Hematopoietic multipotent progenitor cell treated with erythropoietin and hydrocortisone succinate and interleukin-3 and kit ligand, for 15 days (in vitro differentiated cells): Measurements from ENCODE around the gene HHIPL2.

ENCODE experiments used
- DNase-seq: peaks from one replicate; pipeline ENCODE4 v3.0.0-alpha.2; 2015; ENCODE audit warnings: low spot score

Gene HHIPL2

DNA sequence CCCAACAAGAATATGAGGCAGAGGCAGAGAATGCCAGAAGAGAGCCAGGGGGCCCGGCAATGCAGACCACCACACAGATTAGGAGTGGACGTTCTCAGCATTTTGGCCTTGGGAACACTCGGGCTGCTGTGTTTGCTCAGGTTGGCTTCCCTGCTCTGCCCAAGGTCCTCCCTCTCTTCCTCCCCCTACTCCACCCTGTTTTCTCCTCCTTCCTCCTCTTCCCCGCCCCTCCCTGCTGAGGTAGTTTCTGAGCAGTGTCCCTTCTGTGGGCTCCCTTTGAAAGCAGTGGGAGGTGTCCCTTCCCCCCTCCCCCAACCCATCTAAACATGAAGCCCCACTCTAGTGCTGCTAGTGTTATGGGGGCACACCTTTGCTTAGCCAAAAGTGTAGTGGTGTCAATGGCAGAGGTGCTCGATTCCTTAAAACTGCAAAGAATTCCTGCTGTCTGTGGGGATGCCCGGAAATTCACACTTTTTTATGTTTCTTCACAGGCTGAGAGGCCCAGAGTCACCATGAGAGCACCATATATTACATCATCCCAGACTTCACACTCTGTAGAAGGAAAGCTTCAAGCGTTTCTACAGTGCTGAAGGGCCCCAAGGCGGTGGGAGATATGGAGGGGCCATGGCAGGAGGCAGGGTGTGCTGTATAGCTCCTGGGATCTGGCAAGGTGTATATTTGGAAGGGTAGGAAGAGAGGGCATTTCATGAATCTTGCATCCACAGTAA is at the start of gene HHIPL2:
Gene HHIPL2, minus strand, starts transcription at position 161 of the 728 bp plus-strand sequence. Its CDS starts 60 bp downstream, at position 101.
- DNase-seq: no peak

DNA sequence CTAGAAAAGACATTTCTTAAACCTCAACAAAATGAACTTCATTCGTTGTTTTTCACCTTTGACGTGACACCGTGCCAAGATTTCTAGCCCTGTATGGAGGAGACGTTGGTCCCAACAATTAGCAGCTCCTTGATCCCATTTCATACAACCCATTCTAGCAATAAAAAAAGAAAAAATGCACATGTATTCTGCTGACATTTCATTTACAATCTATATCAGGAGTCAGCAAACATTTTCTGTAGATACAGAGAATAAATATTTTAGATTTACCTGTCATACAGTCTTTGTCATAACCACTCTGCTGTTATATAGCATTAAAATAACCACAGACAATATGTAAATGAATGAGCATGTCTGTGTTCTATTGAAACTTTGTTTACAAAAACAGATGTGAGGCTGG is 48.8 kb upstream of the HHIPL2 start:
- DNase-seq: no peak

DNA sequence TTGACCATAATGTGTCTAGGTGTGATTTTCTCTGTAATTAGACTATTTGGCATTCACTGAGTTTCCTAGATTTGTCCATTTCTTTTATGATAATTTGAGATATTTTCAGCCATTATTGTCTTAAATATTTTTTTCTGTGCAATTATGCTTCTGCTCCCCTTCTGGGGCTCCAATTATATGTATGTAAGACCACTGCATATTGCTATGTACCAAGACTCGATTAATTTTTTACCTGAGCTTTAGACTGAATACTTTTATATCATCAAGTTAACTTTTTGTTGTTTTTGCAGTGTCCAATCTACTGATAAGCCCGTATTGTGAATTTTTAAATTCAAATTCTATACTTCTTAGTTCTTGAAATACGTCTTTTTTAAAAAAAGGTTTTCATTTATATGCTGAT is 46.9 kb upstream of the HHIPL2 start:
- no peak for DNase-seq

DNA sequence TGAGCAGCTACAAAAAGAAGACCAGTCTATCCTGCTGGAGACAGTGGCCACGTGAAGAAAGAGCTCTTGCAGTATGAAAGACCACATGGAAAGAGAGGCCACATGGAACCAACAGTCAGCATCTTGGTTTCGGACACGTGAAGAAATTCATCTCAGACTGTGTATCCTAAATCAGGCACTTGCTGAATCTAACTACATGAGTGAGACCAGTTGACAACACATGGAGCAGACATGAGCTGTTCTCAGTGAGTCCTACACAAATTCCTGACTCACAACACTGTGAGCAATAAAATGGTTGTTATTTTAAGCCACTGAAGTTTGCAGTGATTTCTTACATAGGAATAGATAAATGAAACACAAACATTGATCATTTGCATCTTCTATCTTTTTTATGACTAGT is 44.3 kb upstream of the HHIPL2 start:
- DNase-seq: no peak

DNA sequence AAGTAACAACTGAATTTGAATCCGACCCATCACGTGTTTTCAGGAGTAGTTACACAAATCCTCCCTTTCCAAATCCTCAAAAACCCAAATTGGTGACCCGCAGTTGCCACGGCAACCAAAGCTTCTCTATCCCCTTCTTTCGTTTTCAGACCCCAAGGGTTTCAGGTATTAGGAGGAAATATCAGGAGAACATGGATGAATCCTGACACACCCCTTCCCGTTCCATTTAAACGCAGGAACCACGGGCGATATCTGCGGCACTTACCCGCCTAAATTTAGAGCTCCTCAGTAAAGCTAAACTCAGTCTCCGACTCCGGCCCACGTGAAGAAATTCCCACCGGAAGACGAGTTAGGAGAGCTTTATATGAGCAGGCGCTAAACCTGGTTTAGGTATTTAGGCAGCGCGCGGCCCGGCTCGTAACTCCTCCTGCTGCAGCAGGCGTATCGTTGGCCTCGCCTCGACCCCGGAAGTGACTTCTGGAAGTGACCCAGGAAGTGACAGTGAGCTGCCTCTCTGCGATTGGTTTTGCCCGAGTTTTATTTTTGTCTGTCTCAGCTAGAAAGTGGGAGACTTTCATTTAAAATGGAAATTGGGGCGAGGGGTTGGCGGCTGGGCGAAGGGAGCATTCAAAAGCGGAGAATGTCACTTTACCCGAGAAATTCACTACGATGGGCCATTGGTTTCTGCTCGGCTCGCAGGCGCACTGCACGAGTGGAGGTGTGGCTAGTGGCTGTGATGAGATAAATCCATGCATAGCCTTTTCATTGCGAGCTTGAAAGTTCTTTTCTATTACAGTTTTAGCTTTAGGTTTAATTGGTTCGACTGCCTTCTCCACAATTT is 41.8 kb upstream of the HHIPL2 start, which contains the start of gene TAF1A:
Gene TAF1A, minus strand, starts transcription at position 472 of the 841 bp plus-strand sequence.
- peak; percentile 84 for DNase-seq

DNA sequence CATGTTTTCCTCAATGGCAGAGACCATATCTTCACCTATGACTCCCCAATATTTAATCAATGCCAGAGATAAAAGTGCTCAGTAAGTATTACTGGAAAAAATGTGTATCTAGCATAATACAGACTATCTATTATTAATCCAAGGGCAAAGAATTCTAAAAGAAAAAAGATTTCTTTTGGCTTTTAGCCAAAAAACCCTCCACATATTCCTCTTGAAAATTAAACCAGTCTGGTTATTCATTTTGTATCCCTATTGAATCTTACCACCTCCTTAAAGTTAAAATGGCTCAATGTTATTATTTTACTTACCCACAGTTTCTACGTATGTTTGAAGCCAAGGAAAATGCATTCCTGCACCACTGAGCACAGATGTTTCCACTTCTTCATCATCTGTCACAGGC is 40.2 kb upstream of the HHIPL2 start:
- DNase-seq: no peak

DNA sequence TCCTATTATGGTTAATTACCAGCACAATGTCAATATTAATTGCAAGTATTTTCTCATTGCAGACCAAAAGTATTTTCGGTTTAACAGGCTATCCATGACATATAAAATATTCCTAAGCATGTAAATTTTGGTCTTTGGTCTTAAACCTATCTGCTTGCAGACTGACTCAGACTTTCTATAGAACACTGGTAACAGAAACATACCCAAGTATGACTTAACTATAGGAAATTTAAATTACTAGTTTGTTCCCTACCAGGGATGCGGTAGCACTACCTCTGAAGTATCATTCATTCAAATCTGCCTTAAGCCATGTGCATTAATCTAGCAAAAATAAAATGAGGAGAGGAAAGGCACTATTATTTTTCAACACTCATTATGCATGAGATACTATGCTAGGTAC is 38.9 kb upstream of the HHIPL2 start:
- DNase-seq: no peak

DNA sequence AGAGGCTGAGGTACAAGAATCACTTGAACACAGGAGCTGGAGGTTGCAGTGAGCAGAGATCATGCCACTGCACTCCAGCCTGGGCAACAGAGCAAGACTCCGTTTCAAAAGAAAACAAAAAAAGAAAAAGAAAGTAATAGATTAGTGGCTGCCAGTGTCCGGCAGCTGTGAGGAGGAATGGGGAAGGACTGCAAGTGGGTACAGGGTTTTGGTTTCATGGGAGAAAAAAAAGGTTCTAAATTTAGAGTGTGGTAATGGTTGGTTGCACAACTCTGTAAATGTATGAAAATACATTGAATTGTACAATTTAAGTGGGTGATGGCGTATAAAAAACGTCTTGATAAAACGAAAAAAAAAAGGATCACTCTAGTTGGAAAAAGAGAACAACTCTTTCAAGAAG is 35.2 kb upstream of the HHIPL2 start:
- DNase-seq: no peak

DNA sequence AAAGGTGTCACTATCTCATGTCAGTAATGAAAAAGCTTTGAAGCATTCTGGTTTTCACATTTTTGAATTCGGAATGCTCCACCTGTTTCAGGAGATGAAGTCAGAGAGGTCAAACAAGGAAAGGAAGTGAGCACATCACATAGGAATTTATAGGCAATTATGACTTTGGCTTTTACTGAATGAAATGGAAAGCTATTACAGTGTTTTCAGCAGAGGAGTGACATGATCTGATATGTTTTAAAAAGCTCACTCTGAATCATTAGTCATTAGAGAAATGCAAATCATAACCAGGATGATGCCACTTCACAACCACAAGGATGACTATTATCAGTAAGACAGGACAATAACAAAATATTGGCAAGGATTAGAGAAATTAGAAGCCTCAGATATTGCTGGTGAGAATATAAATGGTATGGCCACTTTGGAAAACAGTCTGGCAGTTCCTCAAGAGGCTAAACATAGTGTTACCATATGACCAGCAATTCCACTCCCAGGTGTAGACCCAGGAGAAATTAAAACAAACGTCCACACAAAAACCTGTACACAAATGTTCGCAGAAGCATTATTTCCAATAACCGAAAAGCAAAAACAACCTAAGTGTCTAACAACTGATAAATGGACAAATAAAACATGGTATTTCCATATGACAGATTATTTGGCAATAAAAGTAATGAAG is 34.3 kb upstream of the HHIPL2 start:
- no peak for DNase-seq

DNA sequence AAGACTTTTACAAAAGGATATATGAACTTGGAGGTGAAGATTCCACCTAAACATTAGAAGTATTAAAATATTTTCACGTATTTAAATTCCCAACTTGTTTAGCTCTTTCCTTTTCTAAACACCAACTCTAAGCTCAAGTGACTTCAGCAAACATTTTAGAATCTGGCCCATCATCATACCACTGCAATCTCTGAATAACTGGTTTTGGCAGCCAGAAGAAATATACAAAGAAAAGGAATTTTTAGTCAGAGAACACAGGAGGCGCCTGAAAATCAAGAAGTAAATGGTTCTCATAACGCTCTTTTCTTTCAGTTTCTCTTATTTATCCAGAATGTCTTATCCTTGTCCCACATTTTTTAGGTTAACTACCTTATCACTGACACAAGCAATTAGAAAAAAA is 31.4 kb upstream of the HHIPL2 start:
- DNase-seq: no peak

DNA sequence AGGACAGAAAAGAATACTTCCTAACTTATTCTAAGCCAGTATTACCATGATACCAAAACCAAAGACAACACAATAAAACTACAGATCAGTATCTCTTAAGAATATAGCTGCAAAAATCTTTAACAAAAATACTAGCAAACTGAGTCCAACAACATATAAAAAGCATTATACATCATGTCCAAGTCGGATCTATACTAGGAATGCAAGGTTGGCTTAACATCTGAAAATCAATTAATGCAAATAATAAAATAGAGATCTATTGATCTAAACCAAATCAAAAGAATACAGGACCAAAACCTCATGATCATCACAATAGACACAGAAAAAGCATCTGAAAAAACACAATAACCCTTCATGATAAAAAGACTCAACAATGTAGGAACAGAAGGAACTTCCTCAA is 22.9 kb upstream of the HHIPL2 start:
- no peak for DNase-seq

DNA sequence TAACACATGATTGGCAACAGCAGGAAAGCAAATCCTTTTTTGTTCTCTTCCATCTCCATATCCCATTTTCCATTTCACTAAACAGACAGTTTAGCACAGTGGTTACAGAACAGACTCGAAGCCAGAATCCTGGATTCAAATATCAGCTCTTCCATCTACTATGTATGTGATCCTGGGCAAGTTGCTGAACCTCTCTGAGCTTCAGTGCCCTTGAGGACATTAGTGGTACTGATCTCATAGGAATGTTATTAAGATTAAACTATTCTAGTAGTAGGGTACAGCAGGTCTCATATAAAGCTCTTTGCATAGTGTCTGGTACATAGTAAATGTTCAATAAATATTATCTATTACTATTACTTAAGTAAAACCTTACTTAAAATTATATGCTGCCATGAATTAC is 13.8 kb upstream of the HHIPL2 start:
- DNase-seq: no peak

DNA sequence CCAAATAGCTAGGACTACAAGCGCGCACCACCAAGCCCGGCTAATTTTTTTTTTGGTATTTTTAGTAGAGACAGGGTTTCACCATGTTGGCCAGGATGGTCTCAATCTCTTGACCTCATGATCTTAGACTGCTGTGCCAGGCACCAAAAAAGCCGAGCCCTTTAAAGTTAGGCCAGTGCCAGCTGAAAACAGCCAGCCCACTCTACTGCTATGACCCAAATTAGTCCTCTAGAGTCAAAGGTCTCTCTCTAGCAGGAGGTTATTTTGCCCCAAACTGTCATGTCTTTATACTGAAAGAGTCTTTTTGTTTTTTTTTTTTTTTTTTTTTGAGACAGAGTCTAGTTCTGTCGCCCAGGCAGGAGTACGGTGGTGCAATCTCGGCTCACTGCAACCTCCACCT is 9.7 kb upstream of the HHIPL2 start:
- no peak for DNase-seq

DNA sequence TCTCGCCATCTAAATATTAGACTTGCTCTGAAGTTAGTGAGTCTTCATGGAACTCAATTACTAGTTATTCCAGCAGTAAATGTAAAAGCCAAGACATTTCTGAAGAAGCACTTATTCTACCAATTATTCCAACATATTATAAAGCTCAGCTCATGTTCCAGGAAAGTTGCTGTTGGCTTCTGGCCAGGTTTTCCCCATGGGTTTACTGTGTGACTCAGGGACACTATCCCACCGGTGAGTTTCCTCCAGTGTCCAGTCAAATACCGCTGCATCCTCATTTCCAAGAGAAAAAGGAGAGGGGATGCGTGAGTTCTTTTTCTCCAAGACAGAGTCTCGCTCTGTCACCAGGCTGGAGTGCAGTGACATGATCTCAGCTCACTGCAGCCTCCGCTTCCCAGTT is 9.2 kb upstream of the HHIPL2 start:
- DNase-seq: no peak

DNA sequence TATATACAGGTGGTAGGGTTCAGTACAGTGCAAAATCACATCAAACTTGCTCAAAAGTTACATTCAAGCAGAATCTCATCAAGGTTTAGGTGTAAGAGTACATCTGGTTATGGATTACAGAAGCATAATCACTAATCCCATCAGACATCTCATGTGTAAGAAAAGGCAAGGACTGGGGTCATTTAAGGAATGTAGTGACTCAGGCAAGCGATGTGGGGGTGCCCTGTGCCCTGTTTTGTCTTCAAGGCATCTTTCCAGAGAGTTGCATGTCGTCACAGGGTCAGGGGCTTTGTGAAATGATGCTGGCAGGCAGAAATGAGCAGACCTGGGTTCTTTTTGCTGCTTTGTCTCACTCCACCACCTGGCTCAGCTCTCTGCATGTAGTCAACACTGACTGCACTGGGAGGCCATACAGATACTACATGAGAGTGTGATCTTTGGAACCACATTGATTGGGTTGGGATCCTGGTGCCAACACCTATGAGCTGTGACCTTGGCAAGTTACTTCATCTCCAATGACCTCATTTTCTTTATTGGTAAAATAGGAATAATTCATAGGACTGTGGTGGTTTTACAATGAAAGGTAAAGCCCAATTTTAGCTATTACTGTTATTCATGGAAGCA is 8.2 kb upstream of the HHIPL2 start:
- DNase-seq: no peak

DNA sequence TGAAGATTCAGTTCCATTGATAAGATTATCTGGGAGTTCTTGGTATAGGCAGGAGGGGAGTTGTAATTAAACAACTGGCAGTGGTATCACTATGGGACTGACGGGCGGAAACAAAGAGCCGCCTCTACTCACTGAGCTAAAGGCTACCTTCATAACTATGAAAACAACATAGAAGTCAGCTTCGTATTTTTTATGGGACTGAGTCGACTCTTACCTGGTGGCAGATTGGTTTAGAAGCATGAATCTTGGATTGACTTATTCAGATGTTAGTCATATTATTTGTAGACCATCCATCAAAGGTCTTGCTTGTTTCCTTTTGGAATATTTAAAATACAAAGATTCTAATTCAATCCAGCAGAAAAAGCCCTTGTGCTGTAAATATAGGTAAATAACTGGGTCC is 6.3 kb upstream of the HHIPL2 start:
- DNase-seq: no peak

DNA sequence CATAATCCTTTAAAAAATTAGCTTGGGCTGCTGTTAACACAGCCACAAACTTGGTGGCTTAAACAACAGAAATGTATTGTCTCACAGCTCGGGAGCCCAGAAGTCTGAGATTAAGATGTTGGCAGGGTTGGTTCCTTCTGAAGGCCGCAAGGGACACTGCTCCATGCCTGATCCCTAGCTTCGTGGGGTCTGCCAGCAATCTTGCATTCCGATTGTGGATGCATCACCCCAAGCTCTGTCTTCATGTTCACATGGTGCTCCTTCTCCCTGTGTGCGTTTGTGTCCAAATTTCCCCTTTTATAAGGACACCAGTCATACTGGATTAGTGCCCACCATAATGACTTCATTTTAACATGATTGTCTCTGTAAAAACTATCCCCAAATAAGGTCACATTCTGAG is 5.0 kb upstream of the HHIPL2 start:
- no peak for DNase-seq

DNA sequence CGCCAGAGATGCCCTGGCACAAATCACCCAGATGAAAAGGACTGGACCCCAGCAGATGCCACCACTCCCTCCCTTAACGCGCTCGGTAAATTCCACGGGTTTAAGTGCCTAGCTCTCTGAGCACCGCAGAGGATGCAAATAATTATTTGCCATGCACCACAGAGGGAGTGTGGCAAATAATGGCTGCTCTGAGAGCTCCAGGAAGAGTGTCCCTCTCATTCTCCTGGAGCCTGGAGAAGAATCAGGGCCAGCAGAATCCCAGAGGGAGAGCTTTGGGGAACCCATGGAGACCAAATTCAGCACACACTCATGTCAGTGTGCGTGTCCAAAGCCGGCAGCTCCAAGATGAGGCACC is 667 bp downstream of the HHIPL2 start:
- no peak for DNase-seq

DNA sequence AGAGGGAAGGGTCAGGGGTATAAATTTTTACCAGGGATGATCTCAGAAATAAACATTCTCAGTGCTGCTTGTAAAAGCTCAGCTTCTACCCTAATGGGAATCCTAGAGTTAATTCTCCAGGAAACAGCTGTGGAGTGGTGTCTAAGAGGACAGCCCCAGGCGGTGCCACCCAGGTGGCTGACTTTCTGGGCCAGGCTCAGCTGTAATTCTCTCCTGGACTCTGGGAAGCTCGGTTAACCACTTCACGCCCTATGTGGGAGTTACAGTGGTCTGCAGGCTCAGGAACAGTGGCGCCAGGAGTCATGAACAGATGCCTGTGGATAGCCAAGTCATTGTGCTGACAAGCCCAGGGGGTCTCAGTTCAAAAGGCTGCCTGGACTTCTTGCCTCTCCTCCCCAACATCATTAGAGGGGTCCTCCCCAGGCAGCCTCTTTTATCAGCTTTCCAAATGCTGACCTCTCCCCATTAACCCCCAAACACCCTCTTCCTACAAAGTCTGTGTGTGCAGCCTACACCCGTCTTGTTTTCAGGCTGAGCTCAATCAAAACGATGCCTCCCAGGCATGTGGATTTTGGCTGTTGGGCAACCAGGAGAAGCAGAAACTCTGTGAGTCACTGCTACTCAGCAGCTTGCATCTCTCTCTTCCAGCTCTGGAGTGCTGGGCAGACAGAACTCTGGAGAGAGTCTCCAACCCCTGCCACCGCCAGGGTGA is 1.2 kb downstream of the HHIPL2 start:
- DNase-seq: no peak

DNA sequence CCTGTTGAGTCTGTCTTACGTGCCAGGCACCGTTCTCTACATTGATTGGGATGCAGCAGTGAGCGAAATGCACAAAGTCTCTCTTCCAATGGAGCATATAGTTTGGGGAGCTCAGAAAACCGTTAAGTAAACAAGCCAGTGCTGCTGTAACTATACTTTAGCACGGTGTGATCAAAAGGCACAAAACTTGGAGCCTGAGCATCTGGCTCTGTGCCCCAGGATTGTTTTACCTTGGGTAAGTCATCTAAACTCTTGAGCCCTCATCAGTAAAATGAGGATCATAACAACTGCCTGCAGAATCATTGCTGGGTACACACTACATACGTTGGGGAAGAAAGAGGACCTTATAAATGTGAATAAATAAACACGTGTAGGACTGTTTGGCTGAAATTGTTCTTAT is 1.8 kb downstream of the HHIPL2 start:
- no peak for DNase-seq

DNA sequence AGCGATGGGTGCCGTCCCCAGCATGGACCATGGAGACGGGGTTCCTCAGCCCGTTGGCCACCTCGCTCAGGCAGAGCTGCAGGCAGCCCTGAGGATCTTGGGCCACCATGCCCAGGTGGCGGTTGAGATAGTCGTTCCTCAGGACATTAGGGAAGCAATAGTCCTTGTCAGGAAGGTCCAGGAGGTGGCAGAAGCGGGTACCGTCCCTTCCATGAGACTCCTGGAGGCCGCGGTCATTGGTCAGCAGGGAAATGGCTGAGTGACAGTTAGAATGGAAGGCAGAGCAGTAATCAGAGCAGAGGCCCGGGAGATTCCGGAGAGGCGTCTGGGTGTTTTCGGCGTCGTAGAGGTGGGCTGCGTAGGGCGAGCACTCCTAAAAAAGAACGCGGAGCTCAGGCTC is 4.1 kb downstream of the HHIPL2 start:
- no peak for DNase-seq

DNA sequence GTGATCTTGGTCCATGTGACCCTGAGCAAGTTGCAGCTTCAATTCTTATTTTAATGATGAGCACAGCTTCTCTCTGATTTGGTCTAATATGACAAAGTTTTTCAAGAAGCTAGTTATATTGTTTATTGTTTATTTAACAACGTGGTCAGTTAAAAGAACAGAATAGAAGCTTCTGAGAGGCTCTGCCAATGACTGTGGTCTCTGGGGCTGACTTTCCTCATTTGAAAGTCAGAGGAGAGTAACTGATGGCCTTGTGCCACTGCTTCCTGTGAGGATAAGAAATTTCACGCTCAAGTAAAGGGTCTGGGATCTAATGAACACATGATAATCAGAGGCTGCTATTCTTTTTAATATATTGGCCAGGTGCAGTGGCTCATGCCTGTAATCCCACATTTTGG is 7.3 kb downstream of the HHIPL2 start:
- no peak for DNase-seq
